Measurements from ENCODE around the gene CABLES1.

DNA sequence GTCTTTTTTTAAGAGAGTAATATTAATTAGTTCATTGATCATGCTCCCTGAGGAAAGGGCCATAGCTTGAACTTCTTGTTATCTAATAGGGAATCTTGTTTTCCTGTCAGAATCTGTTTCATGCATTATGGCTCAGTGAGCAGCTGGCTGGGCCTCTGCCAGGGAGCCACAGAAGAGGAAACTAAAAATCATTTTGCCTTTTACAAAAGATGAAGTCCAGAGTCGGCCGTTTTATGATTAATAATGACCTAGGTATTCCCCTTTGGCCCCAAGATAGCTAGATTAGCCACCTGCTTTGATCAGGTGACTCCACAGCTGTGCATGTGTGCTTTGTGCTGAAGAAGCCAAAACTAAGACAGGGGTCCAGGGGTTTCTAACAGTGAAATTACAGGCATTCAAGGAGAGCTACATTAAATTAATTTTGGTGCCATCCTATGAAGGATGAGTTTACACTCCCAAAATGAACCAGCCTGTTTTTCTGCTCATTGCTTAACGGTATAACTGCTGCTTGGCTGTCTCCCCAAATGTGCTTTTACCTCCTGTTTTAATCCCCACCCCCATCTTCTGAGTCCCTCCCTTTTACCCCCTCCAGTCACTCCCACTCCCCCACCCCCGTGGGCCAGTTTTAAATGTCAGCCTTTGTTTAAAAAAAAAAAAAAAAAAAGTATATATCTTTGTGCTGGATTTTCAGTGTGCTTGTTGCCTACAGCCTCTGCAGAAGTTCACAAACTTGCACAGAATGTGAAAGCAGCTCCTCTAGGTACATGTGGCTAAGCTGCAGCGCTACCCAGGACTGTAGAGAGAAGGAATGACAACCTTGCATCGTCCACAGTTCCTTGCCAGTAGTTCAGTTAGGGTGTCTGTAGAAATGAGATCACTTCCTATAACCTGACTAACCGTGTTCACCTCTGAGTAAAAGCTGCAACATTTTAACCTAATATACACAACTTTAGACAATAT, 93.1 kb downstream of the CABLES1 start:
- TF ChIP-seq, protein P1, sequence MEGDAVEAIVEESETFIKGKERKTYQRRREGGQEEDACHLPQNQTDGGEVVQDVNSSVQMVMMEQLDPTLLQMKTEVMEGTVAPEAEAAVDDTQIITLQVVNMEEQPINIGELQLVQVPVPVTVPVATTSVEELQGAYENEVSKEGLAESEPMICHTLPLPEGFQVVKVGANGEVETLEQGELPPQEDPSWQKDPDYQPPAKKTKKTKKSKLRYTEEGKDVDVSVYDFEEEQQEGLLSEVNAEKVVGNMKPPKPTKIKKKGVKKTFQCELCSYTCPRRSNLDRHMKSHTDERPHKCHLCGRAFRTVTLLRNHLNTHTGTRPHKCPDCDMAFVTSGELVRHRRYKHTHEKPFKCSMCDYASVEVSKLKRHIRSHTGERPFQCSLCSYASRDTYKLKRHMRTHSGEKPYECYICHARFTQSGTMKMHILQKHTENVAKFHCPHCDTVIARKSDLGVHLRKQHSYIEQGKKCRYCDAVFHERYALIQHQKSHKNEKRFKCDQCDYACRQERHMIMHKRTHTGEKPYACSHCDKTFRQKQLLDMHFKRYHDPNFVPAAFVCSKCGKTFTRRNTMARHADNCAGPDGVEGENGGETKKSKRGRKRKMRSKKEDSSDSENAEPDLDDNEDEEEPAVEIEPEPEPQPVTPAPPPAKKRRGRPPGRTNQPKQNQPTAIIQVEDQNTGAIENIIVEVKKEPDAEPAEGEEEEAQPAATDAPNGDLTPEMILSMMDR (IDR thresholded peaks at IDR 0.05; ENCODE audit: control extremely low read depth in 1 of 3, insufficient read depth in 1 of 3, low read depth in 1 of 3, low read length in 3 of 3) = no peak
- TF ChIP-seq ZNF274 (IDR thresholded peaks at IDR 0.05; ENCODE audit: borderline replicate concordance, extremely low read depth, low read length) = no peak
- TF ChIP-seq JUN (IDR thresholded peaks at IDR 0.05; ENCODE audit: low read depth, low read length) = no peak
- TF ChIP-seq CBX5 (IDR thresholded peaks at IDR 0.05; ENCODE audit: low read depth, low read length) = no peak
- TF ChIP-seq, protein P2, sequence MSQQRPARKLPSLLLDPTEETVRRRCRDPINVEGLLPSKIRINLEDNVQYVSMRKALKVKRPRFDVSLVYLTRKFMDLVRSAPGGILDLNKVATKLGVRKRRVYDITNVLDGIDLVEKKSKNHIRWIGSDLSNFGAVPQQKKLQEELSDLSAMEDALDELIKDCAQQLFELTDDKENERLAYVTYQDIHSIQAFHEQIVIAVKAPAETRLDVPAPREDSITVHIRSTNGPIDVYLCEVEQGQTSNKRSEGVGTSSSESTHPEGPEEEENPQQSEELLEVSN (IDR thresholded peaks at IDR 0.05) = no peak
- no peak for TF ChIP-seq SIN3A (conservative IDR thresholded peaks at IDR 0.05 in 1 of 2, IDR thresholded peaks at IDR 0.05 in 1 of 2; ENCODE audit: low read depth in 1 of 2, low read length in 2 of 2)
- TF ChIP-seq EZH2 (IDR thresholded peaks at IDR 0.05; ENCODE audit: low read depth, low read length, severe bottlenecking) = no peak
- TF ChIP-seq POLR2AphosphoS5 (IDR thresholded peaks at IDR 0.05; ENCODE audit: low read depth, low read length) = no peak
- no peak for TF ChIP-seq JUND (IDR thresholded peaks at IDR 0.05; ENCODE audit: low read length)
